A549 (cell line): ENCODE data around the gene FBXO31. TPM values are rescaled to one million over a fixed set of nuclear protein-coding genes. Genes with fewer than 3 reads are reported as not detected.

Experiments used
- ATAC-seq, 2 experiments: fragments of 200-7000 bp in 1 of 2; fragments of >200 bp in 1 of 2; cut with Nextera tagmentation in 1 of 2; cut with Tn5 transposase in 1 of 2; 3 replicates each; pipeline versions ENCODE4 v1.8.0 to v1.9.1; 2018 to 2020; ENCODE audit warnings: mild to moderate bottlenecking in 1 of 2, moderate library complexity in 1 of 2
- CTCF ChIA-PET: fragments of 300-600 bp; sonication (Branson Sonifier 250); formaldehyde crosslinking; extraction: SDS; loops from one replicate; lab custom pipeline; 2021; ENCODE audit warnings: antibody characterized with exemption, inconsistent platforms; lab: Yijun Ruan, JAX
- POLR2A ChIA-PET: fragments of 350-600 bp; formaldehyde crosslinking; extraction: SDS; loops from one replicate; lab custom pipeline; 2021; ENCODE audit warnings: antibody characterized with exemption, inconsistent platforms; lab: Yijun Ruan, JAX
- DNase-seq, 2 experiments: peaks; one replicate each; pipeline versions ENCODE4 v3.0.0 to v3.0.0-alpha.2; 2011 to 2016; ENCODE audit warnings: low read depth in 1 of 2, low spot score in 1 of 2
- FAIRE-seq: peaks from 2 replicates; lab custom pipeline; 2011; peaks lifted over from hg19 to GRCh38; lab: Jason Lieb, UNC
- H3K27ac ChIP-seq, 2 experiments: fragments of >200 bp; sonication (Bioruptor Twin); formaldehyde crosslinking; 3 replicates each; pipeline ENCODE4 v1.5.1; 2016 to 2017
- H3K4me1 ChIP-seq: fragments of >200 bp; sonication (Bioruptor Twin); formaldehyde crosslinking; 3 replicates; pipeline ENCODE4 v1.6.1; 2016
- H3K4me2 ChIP-seq: fragments of >200 bp; sonication (Bioruptor Twin); formaldehyde crosslinking; 3 replicates; pipeline ENCODE4 v1.6.1; 2016
- H3K4me3 ChIP-seq: fragments of >200 bp; sonication (Bioruptor Twin); formaldehyde crosslinking; 3 replicates; pipeline ENCODE4 v1.5.1; 2016
- H3K9me3 ChIP-seq: fragments of >200 bp; sonication (Bioruptor Twin); formaldehyde crosslinking; 3 replicates; pipeline ENCODE4 v1.6.1; 2016
- BHLHE40 ChIP-seq: IDR thresholded peaks from 2 replicates; pipeline ENCODE4 v1.6.1; 2012; ENCODE audit warnings: low read depth, low read length, inconsistent platforms
- CHD2 ChIP-seq: fragments of 150-350 bp; IDR thresholded peaks from 2 replicates; pipeline ENCODE4 v1.6.1; 2014; ENCODE audit warnings: low read length; ENCODE audit not compliant: partially characterized antibody
- EHF ChIP-seq: fragments of 250-450 bp; sonication (Bioruptor Pico); IDR thresholded peaks from 2 replicates; pipeline ENCODE4 v1.5.0; 2020; ENCODE audit warnings: mild to moderate bottlenecking
- EHMT2 ChIP-seq: fragments of 200-600 bp; sonication (generic); IDR thresholded peaks from 2 replicates; pipeline ENCODE4 v1.6.1; 2016; ENCODE audit warnings: antibody characterized with exemption, low read depth, mild to moderate bottlenecking, moderate library complexity
- EP300 ChIP-seq, 2 experiments: fragments of >200 bp; sonication (Bioruptor Twin); formaldehyde crosslinking; IDR thresholded peaks; 2 replicates in 1 of 2; 3 replicates in 1 of 2; pipeline ENCODE4 v1.6.1; 2016 to 2017
- HES2 ChIP-seq: fragments of >200 bp; sonication (Bioruptor Twin); formaldehyde crosslinking; IDR thresholded peaks from 2 replicates; pipeline ENCODE4 v1.6.1; 2016
- HEYL ChIP-seq: fragments of 250-450 bp; sonication (Bioruptor Pico); IDR thresholded peaks from 2 replicates; pipeline ENCODE4 v1.8.0; 2021; ENCODE audit warnings: mild to moderate bottlenecking, moderate library complexity
- HOXB5 ChIP-seq: fragments of 250-450 bp; sonication (Bioruptor Pico); IDR thresholded peaks from 2 replicates; pipeline ENCODE4 v1.5.0; 2020; ENCODE audit warnings: mild to moderate bottlenecking, moderate library complexity
- JUN ChIP-seq, 2 experiments: fragments of >200 bp; sonication (Bioruptor Twin); formaldehyde crosslinking; IDR thresholded peaks; 2 replicates in 1 of 2; 3 replicates in 1 of 2; pipeline ENCODE4 v1.6.1; 2016 to 2017
- JUNB ChIP-seq: fragments of >200 bp; sonication (Bioruptor Twin); formaldehyde crosslinking; IDR thresholded peaks from 2 replicates; pipeline ENCODE4 v1.6.1; 2016
- KDM1A ChIP-seq: fragments of 200-600 bp; sonication (generic); IDR thresholded peaks from 2 replicates; pipeline ENCODE4 v1.6.1; 2016; ENCODE audit warnings: low read depth, mild to moderate bottlenecking
- KDM5A ChIP-seq: fragments of 200-600 bp; sonication (generic); IDR thresholded peaks from 2 replicates; pipeline ENCODE4 v1.6.1; 2016; ENCODE audit warnings: antibody characterized with exemption, mild to moderate bottlenecking
- MAFK ChIP-seq: fragments of 450-650 bp; IDR thresholded peaks from 2 replicates; pipeline ENCODE4 v1.6.1; 2014; ENCODE audit not compliant: partially characterized antibody
- MAZ ChIP-seq: fragments of 150-350 bp; IDR thresholded peaks from 2 replicates; pipeline ENCODE4 v1.6.1; 2014; ENCODE audit warnings: antibody characterized with exemption, low read depth, low read length, borderline replicate concordance
- NFE2L2 ChIP-seq: fragments of 150-350 bp; conservative IDR thresholded peaks from 2 replicates; pipeline ENCODE4 v1.6.1; 2014; ENCODE audit warnings: low read length
- PHF8 ChIP-seq: fragments of 200-600 bp; sonication (generic); IDR thresholded peaks from 2 replicates; pipeline ENCODE4 v1.6.1; 2016; ENCODE audit warnings: low read depth, mild to moderate bottlenecking, antibody characterized with exemption, moderate library complexity, borderline replicate concordance
- POLR2A ChIP-seq: IDR thresholded peaks from 2 replicates; pipeline ENCODE4 v1.6.1; 2012; ENCODE audit warnings: mild to moderate bottlenecking, low read length
- POLR2AphosphoS2 ChIP-seq: conservative IDR thresholded peaks from 2 replicates; pipeline ENCODE4 v1.6.1; 2012; ENCODE audit warnings: low read length, improper control_type of control experiment, inconsistent platforms
- REST ChIP-seq: fragments of 200-600 bp; sonication (generic); IDR thresholded peaks from 2 replicates; pipeline ENCODE4 v1.6.1; 2016; ENCODE audit warnings: antibody characterized with exemption, mild to moderate bottlenecking, moderate library complexity
- RFX5 ChIP-seq: fragments of 450-650 bp; IDR thresholded peaks from 2 replicates; pipeline ENCODE4 v1.7.1; 2014; ENCODE audit warnings: antibody characterized with exemption, mild to moderate bottlenecking, moderate library complexity
- RNF2 ChIP-seq: fragments of 200-600 bp; sonication (generic); IDR thresholded peaks from 2 replicates; pipeline ENCODE4 v1.6.1; 2016; ENCODE audit warnings: low read depth, mild to moderate bottlenecking, antibody characterized with exemption, moderate library complexity, borderline replicate concordance
- SMC3 ChIP-seq: fragments of >200 bp; sonication (Bioruptor Twin); formaldehyde crosslinking; IDR thresholded peaks from 3 replicates; pipeline ENCODE4 v1.6.1; 2018; ENCODE audit warnings: inconsistent platforms
- SREBF2 ChIP-seq: fragments of 450-650 bp; IDR thresholded peaks from 2 replicates; pipeline ENCODE4 v1.6.1; 2014; ENCODE audit warnings: mild to moderate bottlenecking, moderate library complexity
- TP53 ChIP-seq: fragments of 250-450 bp; sonication (Bioruptor Pico); IDR thresholded peaks from 2 replicates; pipeline ENCODE4 v1.5.0; 2021; ENCODE audit warnings: mild to moderate bottlenecking, moderate library complexity
- USF2 ChIP-seq: fragments of 450-650 bp; IDR thresholded peaks from 2 replicates; pipeline ENCODE4 v1.6.1; 2014; ENCODE audit warnings: antibody characterized with exemption
- ZNF302 ChIP-seq: fragments of 250-450 bp; sonication (Bioruptor Pico); IDR thresholded peaks from 2 replicates; pipeline ENCODE4 v1.9.0; 2021; ENCODE audit warnings: inconsistent platforms, mild to moderate bottlenecking, moderate library complexity
- ZSCAN20 ChIP-seq: fragments of 250-450 bp; sonication (Bioruptor Pico); IDR thresholded peaks from 2 replicates; pipeline ENCODE4 v1.8.0; 2022; ENCODE audit warnings: mild to moderate bottlenecking, moderate library complexity
- WGBS: methylation state at CpG from one replicate; pipeline ENCODE4 v1.1.6; 2017; ENCODE audit errors: missing lambda C conversion rate; 5-methylcytosine and 5-hydroxymethylcytosine counted together
- polyA plus RNA-seq, 4 experiments: library from polyadenylated mRNA; depleted of rRNA in 3 of 4; stranded (reverse); fragments of >200 nt; fragmentation: RNase III in 1 of 4; extraction: RNeasy Plus Mini Kit Qiagen cat#74134 plus additional on column Dnase treatment in 1 of 4; gene quantifications; 2 replicates in 3 of 4; 3 replicates in 1 of 4; pipeline ENCODE4 v1.2.3, GENCODE V29; 2011 to 2017

The FBXO31 gene
- polyA plus RNA-seq, 2 of the 4 experiments (the other 2 are of a cell fraction): 10.5 to 11.1 TPM

- FAIRE-seq: no peak
- no peak for DNase-seq
- Histone ChIP-seq H3K4me1 (peaks cover 7% of the 10 kb centered on the region; the same call in 2 of the 3 replicates), H3K4me2 (no peak overlapping the region), H3K9me3 (no peaks in the 10 kb centered on the region), H3K27ac (no peak overlapping the region), H3K4me3 (no peak overlapping the region)
- ATAC-seq: no peak
- ChIA-PET CTCF (interaction anchor here (1.4 to 3.2 kb wide), 3 partner anchors 11 to 306 kb away, joined by 4 to 16 read pairs (median 5); no protein-coding TSS in a partner anchor), POLR2A (no interaction called here)
- WGBS: 95% methylated on average over 19 of the region's 20 CpGs
- TF ChIP-seq MAZ (no peak), POLR2AphosphoS2 (no peak), EHMT2 (no peak), HES2 (no peak), EP300 (IDR thresholded peaks at IDR 0.05) (no peak), TP53 (CRISPR knock-in tag) (no peak), JUN (IDR thresholded peaks at IDR 0.05) (no peak), POLR2A (no peak), RNF2 (no peak), MAFK (no peak), KDM5A (no peak), EHF (CRISPR knock-in tag) (no peak), RFX5 (no peak), HOXB5 (no peak), ZNF302 (CRISPR knock-in tag) (no peak), HEYL (no peak), KDM1A (no peak), ZSCAN20 (CRISPR knock-in tag) (no peak)
- TF ChIP-seq, all 56 proteins: peak for 0
Observed at GRCh38 chr16:87329436-87330256, 53.9 kb downstream of the FBXO31 start.

GRCh38 chr16:87328846-87329245, 54.7 kb downstream of the FBXO31 start:
- ATAC-seq: no peak
- no peak overlapping the region for H3K4me3 ChIP-seq
- no peaks in the 10 kb centered on the region for H3K9me3 ChIP-seq
- FAIRE-seq: no peak
- CTCF ChIA-PET: interaction anchor here (1.1 to 1.4 kb wide), 3 partner anchors 10 to 133 kb away, joined by 3 to 5 read pairs (median 3); no protein-coding TSS in a partner anchor
- no peak overlapping the region for H3K4me2 ChIP-seq
- TF ChIP-seq SMC3 (no peak), HEYL (no peak), ZSCAN20 (CRISPR knock-in tag) (no peak), POLR2AphosphoS2 (no peak), REST (no peak), CHD2 (no peak), NFE2L2 (no peak), PHF8 (no peak), BHLHE40 (no peak), RFX5 (no peak), JUNB (no peak), RNF2 (no peak), EHF (CRISPR knock-in tag) (no peak), EP300 (IDR thresholded peaks at IDR 0.05) (no peak), SREBF2 (no peak), EHMT2 (no peak), USF2 (no peak)
- POLR2A ChIA-PET: no interaction called here
- 86% methylated on average over 12 of the region's 12 CpGs for WGBS
- no peak for DNase-seq
- no peak overlapping the region for H3K27ac ChIP-seq
- H3K4me1 ChIP-seq: peaks cover 7% of the 10 kb centered on the region; the same call in 2 of the 3 replicates
